ENCODE measurements around the gene GALR2. TPM values are rescaled to one million over a fixed set of nuclear protein-coding genes. Genes with fewer than 3 reads are reported as not detected.
"Not testable (repeated sequence)": the region's sequence is repeated elsewhere in the genome, so short reads cannot be mapped to it uniquely, and the experiment has no call there.

Gene GALR2
- total RNA-seq, 1 donor from 2014 or later = not detected

- DNase-seq (ENCODE audit: low spot score in 2 of 2) = no peak
- FAIRE-seq = no peak
Observed at GRCh38 chr17:76049836-76050537, 24.6 kb upstream of the GALR2 start.

DNA sequence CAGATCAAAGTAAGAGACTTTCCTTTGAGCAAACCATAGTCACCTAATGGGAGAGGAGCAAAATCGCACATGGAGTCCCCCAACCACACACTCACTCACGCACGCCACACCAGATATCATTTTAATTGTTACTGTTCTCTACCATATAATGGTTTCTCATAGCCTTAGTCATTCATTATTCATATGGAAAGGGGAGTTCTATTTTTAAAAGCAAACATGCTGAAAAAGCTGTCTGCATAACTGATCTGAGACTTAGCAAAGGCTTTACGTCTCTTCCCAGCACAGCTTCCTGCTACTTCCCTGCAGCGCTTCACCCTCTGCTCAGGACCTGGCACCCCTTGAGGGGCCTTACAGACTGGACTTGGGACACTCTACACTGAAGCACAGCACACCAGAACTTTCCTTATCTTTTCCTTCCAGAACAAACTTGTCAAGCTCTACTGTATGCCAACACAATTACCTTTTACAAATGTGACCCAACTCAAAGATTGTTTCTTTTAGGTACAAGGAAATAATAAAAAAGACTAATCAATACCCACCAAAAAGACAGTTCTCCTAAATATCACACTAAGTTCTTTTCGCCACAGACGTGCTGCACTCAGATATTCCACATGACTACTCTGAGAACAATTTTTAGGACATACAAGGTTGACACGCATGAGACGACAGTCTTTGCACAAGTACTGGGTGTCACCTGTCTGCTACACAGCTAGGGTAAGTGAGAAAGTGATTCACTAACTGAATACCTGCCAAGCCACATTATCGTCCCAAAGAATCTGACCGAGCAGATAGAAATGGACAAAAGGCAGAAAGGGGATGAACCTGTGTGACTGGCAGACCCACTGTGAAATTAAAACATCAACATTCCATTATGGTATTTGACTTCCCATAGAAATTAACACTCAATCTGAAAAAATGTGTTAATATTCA, 23.8 kb upstream of the GALR2 start:
- no peak for FAIRE-seq

GRCh38 chr17:76051561-76051960, 23.0 kb upstream of the GALR2 start:
- FAIRE-seq = no peak

More for the DNA sequence above, 23.8 kb upstream of the GALR2 start:
- no peak for DNase-seq (ENCODE audit: low spot score in 2 of 2)

GRCh38 chr17:76053246-76054111, 21.1 kb upstream of the GALR2 start:
- DNase-seq (ENCODE audit: low spot score in 2 of 2) = no peak
- no peak for FAIRE-seq

More at GRCh38 chr17:76051561-76051960, 23.0 kb upstream of the GALR2 start:
- no peak for DNase-seq (ENCODE audit: low spot score in 2 of 2)

DNA sequence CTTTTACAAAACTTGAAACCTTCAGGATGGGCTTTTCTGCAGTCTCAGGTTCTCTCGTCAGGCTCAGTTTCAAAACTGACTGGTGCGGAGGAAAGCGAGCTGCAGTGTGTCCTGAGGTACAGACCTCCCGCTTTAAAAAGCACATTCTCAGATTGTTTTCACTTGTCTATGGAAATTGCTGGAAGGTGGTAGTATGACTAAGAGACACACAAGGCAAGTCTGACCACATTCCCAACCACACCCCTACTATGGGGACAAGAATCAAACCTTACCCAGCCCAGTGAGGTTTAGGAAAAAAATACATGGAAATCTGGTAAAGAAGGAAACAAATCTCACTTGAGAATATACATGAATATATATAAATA, 20.5 kb upstream of the GALR2 start:
- no peak for FAIRE-seq
- DNase-seq (ENCODE audit: low spot score in 2 of 2) = no peak

DNA sequence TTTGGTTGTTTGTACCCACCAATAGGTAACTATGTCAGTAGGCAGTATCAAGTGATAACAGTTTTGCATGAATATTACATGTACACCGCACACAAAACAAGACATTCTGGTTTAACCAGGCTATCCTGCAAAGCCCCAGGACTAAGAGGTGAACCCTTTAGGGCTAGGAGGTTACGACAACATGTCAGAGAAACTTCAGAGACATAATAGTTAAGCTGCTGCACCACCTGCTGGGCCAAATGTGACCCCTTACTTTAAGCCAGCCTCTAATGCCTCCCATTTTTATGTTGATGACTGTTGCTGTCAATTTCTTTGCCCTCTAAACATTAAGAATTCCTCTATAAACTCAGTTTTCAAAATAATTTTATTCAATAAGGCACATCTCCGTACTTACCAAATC, 17.7 kb upstream of the GALR2 start:
- DNase-seq (ENCODE audit: low spot score in 2 of 2) = no peak
- no peak for FAIRE-seq

- FAIRE-seq; DNase-seq (ENCODE audit: low spot score in 2 of 2): not testable (repeated sequence)
Observed at GRCh38 chr17:76058264-76058663, 16.3 kb upstream of the GALR2 start.

- DNase-seq (ENCODE audit: low spot score in 2 of 2) (no peak), FAIRE-seq (no peak)
Observed at GRCh38 chr17:76063875-76064546, 10.6 kb upstream of the GALR2 start.

DNA sequence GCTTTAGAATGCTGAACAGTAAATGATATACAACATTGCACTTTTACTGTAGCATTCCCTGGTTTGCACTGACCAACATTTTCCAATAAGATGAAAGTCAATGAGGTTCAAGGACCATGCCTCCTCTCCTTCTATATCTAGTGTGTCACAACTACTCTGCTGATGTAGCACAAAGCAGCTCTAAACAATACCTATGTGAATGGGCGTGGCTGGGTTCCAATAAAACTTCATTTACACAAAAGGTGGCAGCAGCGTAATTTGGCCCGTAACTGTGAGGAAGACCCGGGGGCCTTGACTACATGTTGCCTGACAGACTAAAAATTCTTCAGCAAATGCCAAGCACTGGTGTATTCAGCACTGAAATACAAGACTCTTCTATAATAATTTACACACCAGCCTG, 8.8 kb upstream of the GALR2 start:
- no peak for DNase-seq (ENCODE audit: low spot score in 2 of 2)
- FAIRE-seq = no peak

DNA sequence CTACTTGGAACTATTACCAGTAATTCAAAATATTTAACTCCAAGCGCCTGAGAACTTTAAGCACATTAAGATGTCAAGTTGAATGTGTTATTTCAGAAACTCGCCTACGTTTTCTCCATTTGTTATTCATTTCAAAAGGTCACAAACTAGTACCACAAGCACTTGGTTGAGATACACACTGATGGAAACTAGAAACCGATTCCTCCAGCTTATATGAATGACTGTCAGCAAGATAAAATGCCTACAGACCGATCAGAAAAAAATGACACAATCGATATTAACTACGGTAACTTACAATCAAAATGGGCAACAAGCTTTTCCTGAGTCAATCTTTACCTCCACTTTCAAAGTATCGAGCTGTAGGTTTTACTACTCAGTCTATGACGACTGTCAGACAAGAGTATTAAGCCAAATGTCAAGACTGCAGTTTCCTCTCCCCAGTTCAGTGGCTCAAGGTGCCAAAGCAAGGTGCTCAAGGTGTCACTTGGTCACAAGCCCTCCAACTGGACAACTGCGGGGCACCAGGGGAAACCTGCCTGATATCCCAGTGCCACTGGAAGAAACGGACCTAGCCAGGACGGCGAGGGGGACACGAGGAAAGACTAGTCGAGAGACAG, 2.9 kb upstream of the GALR2 start:
- DNase-seq (ENCODE audit: low spot score in 2 of 2) (no peak), FAIRE-seq (no peak)

DNA sequence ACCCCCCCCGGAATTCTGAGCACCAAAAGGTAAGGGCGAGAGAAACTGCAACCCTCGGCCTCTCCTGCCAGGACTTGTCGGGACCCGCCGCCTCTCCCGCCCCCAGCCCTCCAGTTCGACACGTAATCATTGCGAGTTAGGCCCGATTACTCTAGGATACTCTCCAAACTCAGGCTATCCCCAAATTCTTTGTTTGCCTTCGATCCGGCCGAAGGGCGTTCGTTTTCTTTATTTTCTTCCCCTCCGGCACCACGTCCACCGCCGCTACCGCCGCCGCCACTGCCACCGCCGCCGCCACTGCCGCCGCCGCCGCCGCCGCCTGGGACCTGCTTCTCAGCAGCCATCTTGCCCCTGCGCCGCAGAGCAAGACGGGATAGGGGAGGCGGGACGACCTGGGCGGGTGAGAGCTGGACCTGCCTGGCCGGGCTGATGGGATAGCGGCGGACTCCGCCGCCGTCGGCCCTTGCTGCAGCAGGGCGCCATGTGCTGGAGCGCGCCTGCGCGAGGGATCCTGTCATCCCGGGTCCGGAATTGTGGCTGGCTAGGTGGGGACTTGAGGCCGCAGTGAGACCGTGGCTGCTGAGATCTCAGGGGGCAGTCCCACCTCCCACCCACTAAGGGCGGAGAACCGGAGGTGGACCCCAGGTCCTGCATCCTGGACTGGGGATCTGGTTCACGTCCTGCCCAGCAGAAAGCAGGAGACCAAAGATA, 2.3 kb upstream of the GALR2 start, which contains the start of gene SRP68:
TSS of gene SRP68 (minus strand) at position 370 of the 711 bp plus-strand sequence. CDS start at position 344, 26 bp downstream.
- peak; percentile 96 to 98 for DNase-seq (ENCODE audit: low spot score in 2 of 2)
- FAIRE-seq = no peak

- no peak for FAIRE-seq
Observed at GRCh38 chr17:76075364-76076145, 974 bp downstream of the GALR2 start.

DNA sequence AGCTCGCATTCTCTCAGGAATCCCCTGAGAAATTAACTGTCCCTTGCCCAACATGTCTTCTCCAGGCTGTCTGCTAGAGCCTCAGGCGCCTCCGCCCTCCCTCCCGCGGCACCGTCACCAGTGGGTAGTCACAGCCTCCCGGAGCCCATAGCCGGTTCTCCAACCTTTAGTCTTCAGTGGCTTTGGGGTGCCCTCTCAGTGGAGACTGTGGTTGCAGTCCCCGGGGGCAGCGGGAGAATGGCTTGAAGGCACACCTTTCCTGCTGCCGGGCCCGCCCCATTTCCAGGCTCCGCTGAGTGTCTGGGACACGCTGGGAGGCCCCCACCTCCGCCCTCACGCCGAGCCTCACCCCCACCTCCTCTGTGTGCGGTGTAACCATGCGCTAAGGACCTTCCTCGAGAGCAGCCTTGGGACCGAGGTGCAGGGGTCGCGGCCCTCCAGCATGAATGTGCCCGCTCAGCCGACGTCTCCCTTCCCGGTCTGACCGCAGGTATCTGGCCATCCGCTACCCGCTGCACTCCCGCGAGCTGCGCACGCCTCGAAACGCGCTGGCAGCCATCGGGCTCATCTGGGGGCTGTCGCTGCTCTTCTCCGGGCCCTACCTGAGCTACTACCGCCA, 1.7 kb downstream of the GALR2 start:
- DNase-seq (ENCODE audit: low spot score in 2 of 2) = no peak
- FAIRE-seq = no peak

More at GRCh38 chr17:76075364-76076145, 974 bp downstream of the GALR2 start:
- DNase-seq (ENCODE audit: low spot score in 2 of 2) = peak in 1 of 2 donors; percentile 46

GRCh38 chr17:76076765-76077583, 2.4 kb downstream of the GALR2 start:
- FAIRE-seq = no peak
- no peak for DNase-seq (ENCODE audit: low spot score in 2 of 2)

GRCh38 chr17:76077584-76078110, 3.1 kb downstream of the GALR2 start:
- no peak for FAIRE-seq
- DNase-seq (ENCODE audit: low spot score in 2 of 2) = no peak

DNA sequence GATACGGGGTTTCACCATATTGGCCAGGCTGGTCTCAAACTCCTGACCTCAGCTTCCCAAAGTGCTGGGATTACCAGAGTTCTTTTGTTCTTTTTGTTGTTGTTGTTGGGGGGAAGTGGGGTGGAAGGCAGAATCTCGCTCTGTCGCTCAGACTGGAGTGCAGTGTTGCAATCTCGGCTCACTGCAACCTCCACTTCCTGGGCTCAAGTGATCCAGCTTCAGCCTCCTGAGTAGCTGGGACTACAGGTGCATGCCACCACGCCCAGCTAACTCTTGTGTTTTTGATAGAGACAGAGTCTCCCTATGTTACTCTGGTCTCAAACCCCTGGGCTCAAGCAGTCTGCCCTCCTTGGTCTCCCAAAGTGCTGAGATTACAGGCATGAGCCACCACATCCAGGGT, 3.8 kb downstream of the GALR2 start:
- FAIRE-seq; DNase-seq (ENCODE audit: low spot score in 2 of 2): not testable (repeated sequence)
